Stimulated activated CD8-positive, alpha-beta memory T cell treated with anti-CD3 and anti-CD28 coated beads, Interleukin-4, amount 100 ng/mL, for 24 hours (primary cell): ENCODE data around the gene GAP43.

ENCODE experiments used
- DNase-seq: peaks from one replicate; pipeline ENCODE4 v3.0.0-alpha.2; 2020; ENCODE audit warnings: low read depth

GAP43 gene

DNA sequence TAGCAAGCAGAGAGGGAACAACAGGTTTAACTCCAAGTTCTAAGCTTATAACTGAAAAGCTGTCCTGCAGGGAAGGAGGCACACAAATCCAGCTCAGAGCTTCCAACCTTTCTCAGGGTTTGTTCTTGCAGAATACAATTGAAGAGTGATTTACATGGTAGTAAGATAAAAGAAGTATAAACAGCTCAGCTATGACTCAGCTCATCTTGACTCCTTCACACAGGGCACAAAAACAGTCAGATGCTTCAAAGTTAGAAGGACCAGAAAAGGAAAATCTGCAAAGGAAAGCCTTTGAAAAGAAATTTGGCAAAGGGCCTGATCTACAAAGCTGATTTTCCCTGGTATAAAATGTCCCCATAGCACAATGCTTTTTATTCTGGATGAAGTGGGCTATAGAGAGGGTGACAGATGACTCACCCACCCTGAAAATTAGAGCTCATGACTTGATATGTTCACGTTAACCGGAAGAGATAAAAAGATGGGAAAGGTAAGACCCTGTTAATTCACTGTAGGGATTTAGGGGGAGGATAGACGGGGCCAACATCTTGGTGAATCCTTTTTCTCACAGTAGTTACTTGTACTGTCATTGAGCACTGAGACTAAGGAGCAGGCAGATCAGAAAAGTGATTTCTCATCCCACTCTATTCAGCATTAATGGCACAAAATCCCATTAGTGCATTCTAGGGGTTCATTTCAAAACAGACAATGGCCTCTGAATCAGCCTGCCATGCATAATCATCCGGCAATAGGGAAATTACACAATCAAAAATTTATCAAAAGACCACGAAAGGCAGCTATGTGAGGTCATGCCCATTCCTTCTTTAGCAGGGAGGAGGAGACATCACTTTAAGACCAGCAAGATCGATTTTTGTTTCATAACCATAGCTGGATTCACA is 143.5 kb downstream of the GAP43 start:
- DNase-seq: no peak

DNA sequence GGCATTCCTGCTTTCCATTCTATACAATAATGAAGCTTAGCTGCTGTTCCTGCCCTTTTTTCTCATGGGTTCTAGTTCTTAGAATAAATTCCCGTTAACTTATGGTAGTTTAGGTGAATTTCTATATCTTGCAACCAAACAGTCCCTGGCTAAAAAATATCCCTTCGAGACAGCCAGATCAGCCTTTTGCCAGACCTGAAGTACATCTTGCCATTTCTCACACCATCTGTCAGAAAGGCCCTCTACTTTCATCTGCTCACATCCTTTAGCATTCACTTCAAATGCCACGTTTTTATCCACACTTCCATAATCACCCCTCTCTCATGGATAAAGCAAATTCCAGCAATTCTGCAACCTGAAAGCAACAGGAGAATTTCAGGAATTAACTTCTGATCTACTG is 145.4 kb downstream of the GAP43 start:
- DNase-seq: no peak
